GM18909 (cell line): ENCODE measurements around the gene GRPR.

Source experiments
- ATAC-seq: cut with Tn5 transposase; IDR thresholded peaks from one replicate; pipeline ENCODE4 v1.9.1; 2021; ENCODE audit warnings: mild to moderate bottlenecking; ENCODE audit not compliant: unreplicated experiment, poor library complexity

Gene GRPR

DNA sequence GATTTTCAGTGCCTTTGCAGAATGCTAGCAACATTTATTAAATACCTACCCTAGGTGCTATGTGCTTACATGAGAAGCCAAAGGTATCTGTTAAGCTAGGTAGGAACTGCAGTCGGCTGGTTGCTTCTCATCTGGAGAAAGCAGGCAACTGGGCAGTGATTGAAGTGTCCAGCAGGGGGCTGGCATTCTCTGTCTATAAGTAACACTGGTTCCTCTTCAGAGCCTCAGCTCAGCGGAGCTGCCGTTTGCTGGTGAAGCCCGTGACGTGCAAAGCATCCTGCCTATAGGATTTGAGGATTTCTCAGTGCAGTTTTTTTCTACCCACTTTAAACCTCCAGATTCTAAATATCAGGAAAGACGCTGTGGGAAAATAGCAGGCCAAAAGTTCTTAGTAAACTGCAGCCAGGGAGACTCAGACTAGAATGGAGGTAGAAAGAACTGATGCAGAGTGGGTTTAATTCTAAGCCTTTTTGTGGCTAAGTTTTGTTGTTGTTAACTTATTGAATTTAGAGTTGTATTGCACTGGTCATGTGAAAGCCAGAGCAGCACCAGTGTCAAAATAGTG, at the start of gene GRPR:
Gene GRPR (plus strand): TSS at position 344 of the 565 bp plus-strand sequence. CDS start 389 bp downstream, outside the sequence.
- ATAC-seq = peak; percentile 63

DNA sequence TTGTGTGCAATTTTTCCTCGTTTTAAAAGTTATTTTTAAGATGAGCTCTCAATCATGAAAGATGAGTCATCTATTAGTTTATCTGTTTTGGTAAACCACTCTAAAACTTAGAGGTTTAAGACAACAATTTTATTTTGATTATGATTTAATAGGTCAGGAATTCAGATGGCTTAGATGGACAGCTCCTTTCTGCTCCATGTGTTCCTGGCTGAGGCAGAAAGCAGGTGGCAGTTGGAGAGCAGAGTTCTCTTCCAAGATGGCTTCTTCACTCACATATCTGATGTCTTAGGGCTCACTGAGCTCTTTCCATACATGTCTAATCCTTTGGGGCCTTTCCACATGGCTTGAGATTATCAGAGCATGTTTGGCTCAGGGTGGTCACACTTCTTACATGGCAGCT, 48.3 kb upstream of the GRPR start:
- no peak for ATAC-seq

DNA sequence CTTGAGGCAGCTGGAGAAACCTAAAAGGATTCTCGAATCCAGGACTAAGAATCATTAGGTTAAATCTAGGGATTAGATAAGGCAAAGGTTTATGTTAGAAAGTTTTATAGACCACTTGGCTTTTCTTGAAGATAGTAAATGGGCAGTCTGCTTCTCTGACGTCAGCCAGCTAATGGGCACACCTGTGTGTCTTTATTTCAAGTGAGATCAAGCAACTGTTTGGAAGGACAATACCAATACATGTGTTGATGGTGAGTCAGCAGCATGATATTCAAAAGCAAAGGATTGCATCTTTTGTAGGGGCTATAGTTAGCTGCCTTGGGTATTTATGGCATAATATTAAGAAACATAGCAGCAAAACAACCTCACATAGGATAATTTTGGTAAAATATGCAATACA, 46.5 kb upstream of the GRPR start:
- ATAC-seq = no peak

DNA sequence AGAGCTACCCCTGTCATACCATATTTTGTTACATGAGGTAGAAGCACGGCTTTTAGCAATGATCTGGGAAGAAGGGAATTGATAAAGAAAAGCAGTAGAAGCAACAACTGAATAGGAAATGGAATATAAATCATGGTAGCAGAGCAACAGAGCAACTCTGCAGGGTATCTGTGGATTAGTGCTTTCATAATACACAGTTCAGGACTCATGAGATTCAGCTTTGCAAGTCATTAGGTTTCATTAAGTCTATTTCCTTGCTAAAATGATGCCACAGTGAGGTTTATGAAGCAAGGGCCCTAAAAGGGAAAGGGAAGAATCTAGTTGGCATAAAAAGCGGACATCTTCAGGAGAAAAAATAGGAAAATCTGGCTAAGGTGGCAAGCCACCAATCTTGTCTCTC, 45.6 kb upstream of the GRPR start:
- ATAC-seq = no peak

DNA sequence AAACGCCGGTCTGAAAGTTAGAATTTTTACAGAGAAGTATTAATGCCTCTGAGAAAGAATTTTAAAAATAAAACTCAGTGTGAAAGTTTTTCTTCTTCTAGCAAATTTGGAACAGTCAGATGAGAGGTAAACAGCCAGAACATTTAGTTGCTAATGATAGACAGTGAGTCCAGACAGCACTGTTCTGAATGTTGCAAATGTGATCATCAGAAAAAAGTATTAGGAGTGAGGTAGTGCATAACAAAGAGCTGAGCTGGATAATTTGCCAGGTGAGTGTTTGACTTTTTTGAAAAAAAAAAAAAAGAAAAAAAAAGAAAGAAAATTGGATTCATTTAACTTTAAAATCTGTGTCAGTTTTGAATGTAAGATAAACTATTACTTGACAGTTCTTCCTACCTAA, 42.0 kb upstream of the GRPR start:
- ATAC-seq = no peak

DNA sequence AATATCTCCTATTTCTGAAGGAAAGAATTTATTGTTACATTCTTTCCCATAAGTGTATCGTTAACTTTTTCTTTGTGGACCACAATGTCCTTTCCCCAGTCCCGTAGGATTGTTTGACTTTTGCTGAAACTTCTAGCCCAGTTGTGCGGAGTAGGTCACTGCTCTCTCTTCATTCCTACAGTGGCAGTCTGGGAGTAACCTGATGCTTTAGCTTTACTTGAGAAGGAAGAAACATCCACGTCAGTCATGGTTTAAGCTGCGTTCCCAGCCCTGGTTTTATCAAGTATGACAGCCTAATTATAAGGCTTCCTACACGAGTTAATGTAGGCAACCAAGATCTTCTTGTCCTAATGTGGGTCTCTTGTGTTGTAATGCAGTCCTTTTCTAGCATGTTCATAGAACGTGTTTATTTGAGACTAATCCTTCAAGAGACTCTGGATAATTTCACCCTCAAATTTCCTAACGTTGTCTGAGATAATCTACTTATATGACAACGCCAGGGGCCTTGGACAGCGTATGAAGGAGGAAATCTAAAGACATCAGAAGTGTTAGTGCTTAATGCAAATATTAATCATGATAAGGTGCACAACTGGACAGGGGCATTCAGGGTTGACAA, 40.8 kb upstream of the GRPR start:
- ATAC-seq = no peak

DNA sequence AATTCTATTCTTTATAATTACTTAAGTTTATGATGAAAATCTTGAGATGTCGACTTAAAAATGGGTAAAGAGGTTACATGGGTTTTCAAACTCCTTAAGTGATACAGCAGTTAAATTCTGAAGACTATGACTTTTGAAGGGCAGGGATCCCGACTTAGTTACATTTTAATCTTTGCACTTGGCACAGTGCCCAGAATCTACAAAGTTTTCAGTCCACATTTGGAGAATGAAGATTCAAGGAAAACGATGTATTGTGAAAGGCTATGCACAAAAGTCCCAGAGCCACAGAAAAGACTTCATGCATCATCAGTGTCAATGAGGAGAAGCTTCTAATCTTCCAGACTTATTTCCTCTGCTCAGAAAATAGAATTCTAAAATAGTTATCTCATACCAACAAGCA, 36.3 kb upstream of the GRPR start:
- ATAC-seq = no peak

DNA sequence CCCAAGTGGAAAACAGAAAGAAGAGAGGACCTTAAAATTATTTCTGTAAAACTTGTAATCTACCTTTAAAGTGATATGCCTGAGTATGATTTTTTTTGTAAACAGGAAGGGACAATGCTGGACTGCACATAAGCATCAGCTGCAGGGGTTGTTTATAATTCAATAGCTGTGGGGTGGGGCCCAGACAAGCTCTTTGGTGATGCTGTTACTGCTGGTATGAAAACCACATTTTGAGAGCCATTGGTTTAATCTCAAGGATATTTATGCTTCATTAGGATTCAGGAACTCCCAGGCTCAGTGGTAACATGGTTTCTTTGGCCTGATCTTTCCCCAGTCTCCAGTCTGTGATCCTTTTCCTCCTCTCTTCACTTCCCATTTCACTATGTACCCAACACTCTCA, 34.3 kb upstream of the GRPR start:
- no peak for ATAC-seq

DNA sequence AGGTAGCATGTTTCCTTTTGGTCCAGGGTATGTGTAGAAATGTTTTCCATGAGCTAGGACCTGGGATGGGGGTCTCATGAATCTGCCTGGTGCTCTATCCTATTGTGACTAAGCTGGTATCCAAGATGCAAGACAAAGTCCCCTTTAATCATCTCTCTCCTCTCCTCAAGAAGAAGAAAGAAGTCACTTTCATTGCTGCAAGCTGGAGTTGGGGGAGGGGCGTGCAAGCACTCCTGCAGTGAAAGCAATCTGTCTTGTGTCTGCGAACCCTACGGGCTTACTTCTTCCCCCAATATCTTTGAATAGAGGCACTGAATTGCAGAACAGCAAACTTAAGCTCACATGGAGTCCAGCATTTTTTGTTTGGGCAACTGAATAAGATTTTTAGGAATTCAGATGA, 27.2 kb upstream of the GRPR start:
- no peak for ATAC-seq

DNA sequence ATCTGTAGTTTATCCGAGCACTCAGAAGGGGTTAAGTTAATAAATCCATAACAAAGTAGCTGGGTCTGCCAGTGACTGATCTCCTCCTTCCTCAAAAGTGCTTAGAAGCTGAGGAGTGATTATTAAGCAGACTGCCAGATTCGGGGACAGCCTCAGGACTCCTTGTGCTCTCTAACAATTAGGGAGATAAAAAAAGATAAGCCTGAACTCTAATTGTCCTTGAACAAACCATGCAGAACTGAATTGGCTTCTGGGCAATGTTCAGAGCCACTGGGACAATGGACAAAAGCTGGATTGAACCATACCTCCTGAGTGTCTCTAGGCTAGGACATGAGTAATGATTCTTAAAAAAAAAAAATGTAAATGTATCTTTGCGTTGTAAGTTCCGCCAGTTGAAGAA, 22.7 kb upstream of the GRPR start:
- no peak for ATAC-seq

DNA sequence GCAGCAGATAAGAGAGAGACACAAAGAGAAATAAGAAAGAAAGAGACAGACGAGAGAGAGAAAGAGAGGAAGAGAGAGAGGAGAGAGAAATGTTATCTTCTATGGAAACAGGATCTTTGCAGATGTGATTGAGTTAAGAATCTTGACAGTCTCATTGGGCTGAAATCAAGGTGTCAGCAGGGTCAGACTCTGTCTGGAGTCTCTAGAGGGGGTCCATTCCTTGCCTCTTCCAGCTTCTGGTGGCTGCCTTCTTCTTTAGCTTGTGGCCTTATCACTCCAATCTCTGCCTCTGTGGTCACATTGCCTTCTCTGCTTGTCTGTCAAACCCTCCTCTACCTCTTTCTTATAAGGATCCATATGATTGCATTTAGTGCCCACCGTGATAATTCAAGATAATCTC, 21.8 kb upstream of the GRPR start:
- ATAC-seq = no peak

DNA sequence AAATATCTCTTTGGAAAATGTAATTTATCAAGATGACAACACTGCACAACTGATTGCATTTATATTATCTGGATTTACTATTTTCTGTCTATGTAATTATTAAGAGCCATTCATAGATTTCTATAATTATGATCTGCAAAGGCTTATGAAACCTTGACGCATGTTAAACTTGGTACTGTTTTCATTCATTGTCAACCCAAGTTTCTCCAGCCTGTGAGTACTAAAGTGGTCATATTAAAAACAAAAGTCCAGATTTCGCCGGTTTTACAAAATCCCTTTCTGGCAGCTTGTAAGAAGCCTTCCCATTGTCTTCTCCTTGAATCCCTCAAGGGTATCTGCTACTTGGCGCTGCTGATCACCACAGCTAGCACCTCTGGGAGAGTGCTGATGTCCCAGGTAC, 19.7 kb upstream of the GRPR start:
- no peak for ATAC-seq

DNA sequence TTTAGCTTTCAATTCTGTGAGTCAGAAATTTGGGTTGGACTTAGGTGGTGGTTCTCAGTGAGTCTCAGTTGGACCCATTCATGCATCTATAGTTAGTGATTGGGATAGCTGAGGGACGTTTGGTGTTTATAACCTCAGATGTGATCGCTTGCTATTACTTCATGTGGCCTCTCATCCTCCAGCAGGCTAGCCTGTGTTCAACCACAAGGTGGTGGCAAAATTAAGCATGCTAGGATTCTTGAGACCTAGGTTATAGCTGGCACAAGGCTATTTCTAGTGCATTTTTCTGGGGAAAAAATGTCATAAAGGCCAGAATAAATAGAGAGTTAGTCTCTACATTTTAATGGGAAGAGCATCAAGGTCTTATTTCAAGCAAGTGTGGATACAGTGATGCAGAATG, 10.9 kb upstream of the GRPR start:
- no peak for ATAC-seq

DNA sequence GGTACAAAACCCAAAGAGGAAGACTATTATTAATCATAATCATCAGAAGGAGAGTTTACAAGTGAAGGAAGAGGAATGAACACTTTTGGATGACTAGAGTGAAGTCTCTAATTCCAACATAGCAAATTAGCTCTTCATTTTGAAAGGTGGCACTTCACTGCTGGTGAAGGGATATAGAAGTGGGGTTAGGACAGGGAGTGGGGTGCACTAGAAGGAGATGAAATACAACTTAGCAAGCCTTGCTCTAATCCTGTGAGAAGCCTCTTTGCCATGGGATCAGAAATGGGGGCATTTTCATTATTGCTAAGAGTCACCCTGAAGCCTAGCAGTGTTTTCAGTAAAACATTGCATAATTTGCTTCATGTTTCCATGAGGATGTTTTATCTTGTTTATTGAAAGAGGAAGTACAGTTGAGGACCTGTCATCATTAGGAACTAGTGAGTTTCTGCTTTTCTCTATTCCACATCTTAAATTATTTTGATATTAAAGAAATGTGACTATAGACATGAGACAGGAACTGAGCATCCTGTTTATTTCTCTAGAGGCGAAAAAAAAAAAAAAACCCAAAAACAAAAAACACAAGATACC, 9.3 kb upstream of the GRPR start:
- no peak for ATAC-seq

DNA sequence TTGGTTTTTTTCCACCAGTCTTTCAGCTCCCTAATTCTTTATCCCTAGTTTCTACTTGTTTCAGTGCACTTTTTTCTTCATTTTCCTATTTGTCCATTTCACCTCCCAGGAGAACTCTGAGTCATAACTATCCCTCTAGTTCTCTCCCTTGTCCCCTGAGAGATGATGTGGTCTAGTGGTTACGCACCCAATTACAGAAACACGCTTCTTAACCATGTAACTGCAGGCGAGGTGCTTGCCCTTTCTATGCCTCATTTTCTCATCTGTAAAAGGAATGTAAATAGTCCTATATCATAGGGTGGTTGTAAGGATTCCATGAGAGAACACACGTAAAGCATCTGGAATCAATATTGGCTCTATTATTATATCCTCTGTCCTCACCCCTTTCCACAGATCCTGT, 8.8 kb upstream of the GRPR start:
- no peak for ATAC-seq

DNA sequence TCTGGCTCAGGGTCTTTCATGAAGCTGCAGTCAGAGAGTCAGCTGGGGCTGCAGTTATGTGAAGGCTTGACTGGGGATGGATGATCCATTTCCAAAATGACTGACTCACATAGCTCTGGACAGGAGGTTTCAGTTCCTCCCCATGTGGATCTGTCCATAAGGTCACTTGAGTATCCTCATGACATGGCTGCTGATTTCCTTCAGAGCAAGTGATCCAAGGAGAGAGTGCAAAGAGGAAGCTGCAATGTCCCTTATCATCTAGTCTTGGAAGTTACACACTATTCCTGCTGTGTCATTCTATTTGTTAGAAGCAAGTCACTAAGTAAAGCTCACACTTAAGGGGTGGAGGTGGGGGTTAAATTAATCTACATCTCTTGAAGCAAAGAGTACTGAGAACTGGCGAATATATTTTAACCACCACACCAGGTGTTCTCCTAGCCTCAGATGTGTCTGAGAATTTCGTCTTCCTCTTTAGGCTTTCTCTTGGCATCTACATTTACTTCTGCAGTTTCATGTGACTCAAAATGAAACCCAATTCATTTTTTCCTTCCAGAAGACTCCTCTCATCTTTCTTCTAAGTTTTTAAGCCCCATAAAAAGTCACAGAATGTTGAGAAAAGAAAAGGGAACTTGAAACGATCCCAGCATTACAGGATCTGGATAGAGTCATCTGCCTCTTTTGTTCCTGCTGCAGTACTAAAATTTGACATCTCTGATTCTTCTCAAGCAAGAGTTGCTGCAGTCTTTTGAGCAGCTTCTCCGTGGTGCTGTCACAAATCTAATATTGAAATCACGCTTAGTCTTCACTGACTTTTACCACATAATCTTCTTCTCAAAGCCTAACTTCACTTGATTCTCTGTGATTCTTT, 3.8 kb upstream of the GRPR start:
- ATAC-seq = peak; percentile 92

DNA sequence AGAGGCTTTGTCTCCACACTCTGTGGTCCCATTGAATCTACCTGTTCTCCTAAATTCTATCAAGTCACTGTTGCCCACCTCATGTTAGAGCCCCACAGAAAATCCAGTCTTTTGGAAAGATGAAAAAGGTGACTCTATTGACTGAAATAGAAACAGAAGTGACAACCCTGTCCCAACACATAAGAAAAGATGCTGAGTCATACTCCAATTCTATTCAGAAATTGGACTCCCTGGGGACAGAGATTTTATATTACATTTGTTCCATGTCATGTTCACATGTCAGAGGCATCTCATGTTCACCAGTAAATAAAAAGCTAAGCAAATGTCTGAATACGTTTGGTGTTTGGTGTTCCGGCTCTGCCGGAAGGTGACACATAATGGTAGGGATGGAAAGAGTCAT, 2.9 kb upstream of the GRPR start:
- ATAC-seq = no peak

DNA sequence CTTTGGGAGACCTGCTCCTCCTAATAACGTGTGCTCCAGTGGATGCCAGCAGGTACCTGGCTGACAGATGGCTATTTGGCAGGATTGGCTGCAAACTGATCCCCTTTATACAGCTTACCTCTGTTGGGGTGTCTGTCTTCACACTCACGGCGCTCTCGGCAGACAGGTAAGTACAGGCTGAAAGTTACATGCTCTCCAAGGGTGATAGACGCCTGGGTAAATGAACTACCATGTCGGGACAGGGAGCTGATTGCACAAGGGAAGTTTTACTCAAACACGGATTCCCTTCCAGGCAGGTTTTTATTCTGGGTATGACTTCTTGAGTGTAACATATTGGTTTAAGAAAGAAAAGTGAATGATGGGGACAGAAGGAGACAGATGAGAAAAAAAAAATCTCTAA, 836 bp downstream of the GRPR start:
- no peak for ATAC-seq

DNA sequence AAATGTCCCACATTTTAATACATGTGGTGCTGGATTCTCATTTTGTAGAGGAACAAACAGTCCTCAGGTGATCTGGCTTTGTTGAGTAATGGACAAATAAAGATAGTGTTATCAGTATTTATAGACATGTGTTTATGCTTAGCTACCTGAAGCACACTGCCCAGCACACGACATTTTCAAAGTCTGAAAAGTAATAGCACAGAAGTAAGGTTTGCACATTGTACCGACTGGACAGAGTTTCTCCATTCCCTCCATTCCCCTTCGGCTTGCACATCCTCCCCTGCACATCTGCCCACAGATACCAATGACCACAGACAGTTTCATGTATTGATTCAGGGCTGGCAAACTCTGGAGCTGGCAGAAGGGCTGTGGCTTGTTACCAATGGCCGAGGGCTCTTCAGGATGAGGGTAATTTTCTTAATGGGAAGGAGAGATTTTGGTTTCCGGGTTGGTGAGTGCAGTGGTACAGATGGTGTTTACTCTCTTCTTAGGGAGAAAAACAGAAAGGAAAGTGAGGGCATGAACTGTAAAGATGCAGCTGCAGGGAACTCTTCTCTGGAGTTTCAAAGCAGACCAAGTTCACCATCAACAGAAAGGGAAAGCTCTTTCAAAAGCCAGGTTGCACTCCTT, 2.3 kb downstream of the GRPR start:
- ATAC-seq = no peak

DNA sequence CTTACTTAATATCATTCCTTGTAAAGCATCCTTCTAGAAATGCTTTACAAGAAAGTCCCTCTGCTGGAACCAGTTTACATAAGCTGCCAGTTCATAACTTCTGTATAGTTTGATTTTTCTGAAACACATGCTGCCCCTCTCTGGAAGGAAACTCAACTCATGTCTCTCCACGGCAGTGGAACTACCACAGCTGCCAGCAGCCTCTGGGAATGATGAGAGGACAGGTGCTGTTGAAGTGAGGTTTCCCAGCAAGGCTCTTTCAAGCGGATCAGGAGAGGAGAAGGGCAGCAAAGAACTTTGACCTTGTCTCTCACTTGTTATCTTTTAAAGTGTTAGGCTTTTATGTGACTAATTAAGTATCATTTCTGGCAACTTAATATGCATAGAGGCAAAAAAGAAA, 7.3 kb downstream of the GRPR start:
- ATAC-seq = no peak

DNA sequence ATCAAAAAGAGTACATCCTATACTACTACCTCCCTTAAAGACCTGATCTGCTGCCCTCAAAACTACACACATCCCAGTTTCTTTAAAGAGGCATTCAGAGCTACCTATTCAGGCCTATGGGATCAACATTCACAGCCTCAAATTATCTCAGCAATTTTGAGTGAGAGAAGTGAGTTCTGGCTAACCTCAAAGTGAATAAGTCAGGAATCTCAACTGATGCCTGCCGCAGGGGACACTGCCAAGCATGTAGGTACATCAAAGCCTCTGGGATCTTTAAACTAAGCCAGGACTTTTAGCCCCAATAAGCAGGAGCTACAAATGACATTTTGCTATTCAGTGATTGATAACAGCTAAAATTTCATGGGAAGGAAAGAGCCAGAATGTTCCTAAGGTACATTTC, 11.6 kb downstream of the GRPR start:
- no peak for ATAC-seq
